ENCODE measurements around the gene ZDHHC14.

DNA sequence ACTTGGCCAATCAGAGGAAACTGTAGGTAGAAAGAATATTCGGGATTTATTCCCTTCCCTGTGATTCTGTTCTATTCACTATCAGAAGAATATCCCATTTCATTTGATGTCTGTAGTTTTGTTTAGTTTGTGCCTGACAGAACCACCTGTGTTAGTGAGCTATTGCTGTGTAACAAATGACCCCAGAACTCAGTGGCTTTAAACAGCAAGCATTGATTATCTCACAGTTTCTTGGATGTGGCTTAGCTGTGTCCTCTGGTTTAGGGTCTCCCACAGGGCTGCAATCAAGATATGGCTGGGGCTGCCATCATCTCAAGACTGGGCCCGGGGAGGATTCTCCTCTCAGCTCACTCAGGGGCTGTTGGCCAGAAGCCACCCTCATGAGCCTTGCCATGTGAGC is 143.7 kb downstream of the ZDHHC14 start:
- TF ChIP-seq, protein P1, sequence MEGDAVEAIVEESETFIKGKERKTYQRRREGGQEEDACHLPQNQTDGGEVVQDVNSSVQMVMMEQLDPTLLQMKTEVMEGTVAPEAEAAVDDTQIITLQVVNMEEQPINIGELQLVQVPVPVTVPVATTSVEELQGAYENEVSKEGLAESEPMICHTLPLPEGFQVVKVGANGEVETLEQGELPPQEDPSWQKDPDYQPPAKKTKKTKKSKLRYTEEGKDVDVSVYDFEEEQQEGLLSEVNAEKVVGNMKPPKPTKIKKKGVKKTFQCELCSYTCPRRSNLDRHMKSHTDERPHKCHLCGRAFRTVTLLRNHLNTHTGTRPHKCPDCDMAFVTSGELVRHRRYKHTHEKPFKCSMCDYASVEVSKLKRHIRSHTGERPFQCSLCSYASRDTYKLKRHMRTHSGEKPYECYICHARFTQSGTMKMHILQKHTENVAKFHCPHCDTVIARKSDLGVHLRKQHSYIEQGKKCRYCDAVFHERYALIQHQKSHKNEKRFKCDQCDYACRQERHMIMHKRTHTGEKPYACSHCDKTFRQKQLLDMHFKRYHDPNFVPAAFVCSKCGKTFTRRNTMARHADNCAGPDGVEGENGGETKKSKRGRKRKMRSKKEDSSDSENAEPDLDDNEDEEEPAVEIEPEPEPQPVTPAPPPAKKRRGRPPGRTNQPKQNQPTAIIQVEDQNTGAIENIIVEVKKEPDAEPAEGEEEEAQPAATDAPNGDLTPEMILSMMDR (IDR thresholded peaks at IDR 0.05; ENCODE audit: low read depth, low read length, poor library complexity, severe bottlenecking): no peak
- no peak for TF ChIP-seq EZH2phosphoT487 (IDR thresholded peaks at IDR 0.05; ENCODE audit: borderline replicate concordance, low read length)
